Pancreas (tissue), 10 donors: Measurements from ENCODE around the gene ZNF345. TPM values are rescaled to one million over a fixed set of nuclear protein-coding genes. Genes with fewer than 3 reads are reported as not detected.

ENCODE experiments used
- ATAC-seq, 4 donors: fragments of 200-7000 bp; cut with Tn5 transposase; one replicate each; pipeline versions ENCODE4 v1.8.0 to v1.9.1; 2020; ENCODE audit warnings: mild to moderate bottlenecking in 4 of 4, moderate library complexity in 4 of 4
- DNase-seq, 6 donors: peaks; one replicate each; pipeline ENCODE4 v3.0.0-alpha.2; 2020
- FAIRE-seq: peaks from 2 replicates; lab custom pipeline; 2012; peaks lifted over from hg19 to GRCh38; lab: Jason Lieb, UNC
- H3K27ac ChIP-seq, 4 donors: fragments of 200-600 bp; sonication (generic); 1 replicate in 3 of 4; 2 replicates in 1 of 4; pipeline versions ENCODE4 v1.5.0 to v1.8.0; 2020
- H3K27me3 ChIP-seq, 4 donors: fragments of 200-600 bp; one replicate each; pipeline ENCODE4 v1.8.0; 2021
- H3K36me3 ChIP-seq, 3 donors: fragments of 200-600 bp; sonication (generic) in 1 of 3; one replicate each; pipeline versions ENCODE4 v1.5.0 to v1.8.0; 2020 to 2021
- H3K4me1 ChIP-seq, 3 donors: fragments of 200-600 bp; one replicate each; pipeline ENCODE4 v1.8.0; 2021
- H3K4me3 ChIP-seq, 4 donors: fragments of 200-600 bp; sonication (generic) in 2 of 4; one replicate each; pipeline versions ENCODE4 v1.5.0 to v1.8.0; 2020 to 2021
- H3K9me3 ChIP-seq, 4 donors: fragments of 200-600 bp; one replicate each; pipeline ENCODE4 v1.8.0; 2021
- CTCF ChIP-seq, 4 donors: fragments of 200-600 bp; sonication (generic) in 3 of 4; IDR thresholded peaks; one replicate each; pipeline versions ENCODE4 v1.5.0 to v1.8.0; 2021; ENCODE audit warnings: antibody characterized with exemption in 4 of 4
- WGBS, 2 donors: extraction: QIAGEN DNeasy Blood & Tissue Kit; methylation state at CpG; one replicate each; pipeline ENCODE4 v1.1.7; 2013; 5-methylcytosine and 5-hydroxymethylcytosine counted together
- intact Hi-C, 3 donors: fragments of 100-400 bp; cut with DNase I; formaldehyde crosslinking; loops; one replicate each; pipeline versions ENCODE4 v1.11.1 to v1.14.2; 2022
- polyA plus RNA-seq, 2 donors: library from polyadenylated mRNA; stranded (reverse); fragments of 200-250 nt; gene quantifications; one replicate each; pipeline ENCODE4 v1.2.3, GENCODE V29; 2013
- total RNA-seq, 6 donors: library from RNA; stranded (reverse); fragmentation: NEBNext Ultra II Directional in 4 of 6; extraction: Animal tissue kit (Norgen Biotek cat#: 25700) in 4 of 6; gene quantifications; one replicate each; pipeline versions ENCODE4 v1.2.1 to v1.2.4, GENCODE V29; 2021 to 2023
- donor health status: healthy with polysubstance abuse.
- donor health status: DM: no; HTN: no; CAD: no; lungs with moderate emphysema.
- donor health status: DM: no; HTN: no; CAD: no.
- donor health status: control.
- donor health status: control.
- donor health status: Bipolar disorder and iron deficiency.
- donor health status: DM: yes; HTN: yes; CAD: no.
- donor health status: DM: no; HTN: no; CAD: no.
- donor health status: DM: no; HTN: no; CAD: no.
- donor health status: DM: yes; HTN: yes; CAD: no.

Gene ZNF345
- total and polyA plus RNA-seq, 8 donors: 1.4 to 3.8 (median 2.1) TPM

DNA sequence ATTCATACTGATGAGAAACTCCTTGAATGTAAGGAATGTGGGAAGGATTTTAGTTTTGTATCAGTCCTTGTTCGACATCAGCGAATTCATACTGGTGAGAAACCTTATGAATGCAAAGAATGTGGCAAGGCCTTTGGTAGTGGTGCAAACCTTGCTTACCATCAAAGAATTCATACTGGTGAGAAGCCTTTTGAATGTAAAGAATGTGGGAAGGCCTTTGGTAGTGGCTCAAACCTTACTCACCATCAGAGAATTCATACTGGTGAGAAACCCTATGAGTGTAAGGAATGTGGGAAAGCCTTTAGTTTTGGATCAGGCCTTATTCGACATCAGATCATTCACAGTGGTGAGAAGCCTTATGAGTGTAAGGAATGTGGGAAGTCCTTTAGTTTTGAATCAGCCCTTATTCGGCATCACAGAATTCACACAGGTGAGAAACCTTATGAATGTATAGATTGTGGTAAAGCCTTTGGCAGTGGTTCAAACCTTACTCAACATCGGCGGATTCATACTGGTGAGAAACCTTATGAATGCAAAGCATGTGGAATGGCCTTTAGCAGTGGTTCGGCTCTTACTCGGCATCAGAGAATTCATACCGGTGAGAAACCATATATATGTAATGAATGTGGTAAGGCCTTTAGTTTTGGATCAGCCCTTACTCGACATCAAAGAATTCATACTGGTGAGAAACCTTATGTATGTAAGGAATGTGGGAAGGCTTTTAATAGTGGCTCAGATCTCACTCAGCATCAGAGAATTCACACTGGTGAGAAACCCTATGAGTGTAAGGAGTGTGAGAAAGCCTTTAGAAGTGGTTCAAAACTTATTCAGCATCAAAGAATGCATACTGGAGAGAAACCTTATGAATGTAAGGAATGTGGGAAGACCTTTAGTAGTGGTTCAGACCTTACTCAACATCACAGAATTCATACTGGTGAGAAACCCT, 26.6 kb downstream of the ZNF345 start:
- Histone ChIP-seq H3K36me3 (peaks cover 4 to 21% (median 16%) of the 10 kb centered on the region in 3 donors), H3K4me3 (no peak overlapping the region), H3K4me1 (no peaks in the 10 kb centered on the region), H3K9me3 (peaks cover 0 to 33% (median 12%) of the 10 kb centered on the region in 4 donors), H3K27ac (no peak overlapping the region), H3K27me3 (no peaks in the 10 kb centered on the region)
- TF ChIP-seq CTCF (IDR thresholded peaks at IDR 0.05): no peak
- WGBS, 2 donors: 98% methylated on average over 10 of the region's 10 CpGs
- DNase-seq: no peak
- intact Hi-C loops: no loop called here
- FAIRE-seq: no peak
- ATAC-seq: no peak

DNA sequence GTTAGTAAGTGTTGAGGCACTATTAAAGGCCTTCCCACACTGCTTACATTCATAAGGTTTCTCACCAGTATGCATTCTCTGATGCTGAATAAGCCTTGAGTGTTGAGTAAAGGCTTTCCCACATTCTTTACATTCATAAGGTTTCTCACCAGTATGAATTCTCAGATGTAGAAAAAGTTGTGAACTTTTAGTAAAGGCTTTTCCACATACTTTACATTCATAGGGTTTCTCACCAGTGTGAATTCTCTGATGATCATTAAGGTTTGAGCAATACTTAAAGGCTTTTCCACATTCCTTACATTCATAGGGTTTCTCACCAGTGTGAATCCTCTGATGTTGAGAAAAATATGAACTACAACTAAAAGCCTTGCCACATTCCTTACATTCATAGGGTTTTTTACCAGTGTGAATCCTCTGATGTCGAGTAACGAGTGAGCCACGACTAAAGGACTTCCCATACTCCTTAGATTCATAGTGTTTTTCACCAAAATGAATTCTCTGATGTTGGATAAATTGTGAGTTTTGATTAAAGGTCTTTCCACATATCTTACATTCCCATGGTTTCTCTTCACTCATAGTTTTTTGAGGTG, 41.2 kb downstream of the ZNF345 start:
- Histone ChIP-seq H3K36me3 (peaks cover 0 to 24% (median 15%) of the 10 kb centered on the region in 3 donors), H3K27ac (no peak overlapping the region), H3K4me1 (no peaks in the 10 kb centered on the region), H3K9me3 (peaks cover 2 to 29% (median 8%) of the 10 kb centered on the region in 4 donors), H3K27me3 (no peaks in the 10 kb centered on the region), H3K4me3 (no peak overlapping the region)
- no peak for TF ChIP-seq CTCF (IDR thresholded peaks at IDR 0.05)
- intact Hi-C loops: no loop called here
- no peak for DNase-seq
- 95 to 99% methylated on average over 3 of the region's 3 CpGs for WGBS, 2 donors
- FAIRE-seq: no peak
- ATAC-seq: no peak

DNA sequence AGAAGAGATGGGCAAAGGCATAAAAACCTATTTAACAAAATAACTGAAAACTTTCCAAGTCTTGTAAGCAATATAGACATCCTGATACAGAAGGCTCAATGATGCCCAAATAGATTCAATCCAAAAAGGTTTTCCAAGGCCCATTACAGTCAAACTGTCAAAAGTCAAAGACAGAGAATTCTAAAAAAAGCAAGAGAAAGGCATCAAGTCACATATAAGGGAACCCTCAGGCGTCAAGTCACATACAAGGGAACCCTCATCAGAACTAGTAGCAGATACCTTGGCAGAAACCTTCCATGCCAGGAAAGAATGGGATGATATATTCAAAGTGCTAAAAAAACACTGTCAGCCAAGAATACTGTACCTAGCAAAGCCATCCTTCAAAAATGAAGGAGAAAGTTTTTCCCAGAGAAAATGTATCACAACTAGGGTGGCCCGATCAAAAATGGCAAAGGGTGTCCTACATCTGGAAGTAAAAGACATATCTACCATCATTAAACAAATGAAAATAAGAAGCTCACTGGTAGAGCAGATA, 44.2 kb downstream of the ZNF345 start:
- intact Hi-C loops: no loop called here
- H3K27ac ChIP-seq: no peak overlapping the region
- H3K36me3 ChIP-seq: peaks cover 0 to 24% (median 19%) of the 10 kb centered on the region in 3 donors
- ATAC-seq (no peak), FAIRE-seq (no peak), DNase-seq (no peak)
- no peak overlapping the region for H3K4me3 ChIP-seq
- H3K27me3 ChIP-seq: no peaks in the 10 kb centered on the region
- H3K9me3 ChIP-seq: peaks cover 2 to 29% (median 8%) of the 10 kb centered on the region in 4 donors
- H3K4me1 ChIP-seq: no peaks in the 10 kb centered on the region
- 94 to 98% methylated on average over 2 of the region's 2 CpGs for WGBS, 2 donors
- no peak for TF ChIP-seq CTCF (IDR thresholded peaks at IDR 0.05)

DNA sequence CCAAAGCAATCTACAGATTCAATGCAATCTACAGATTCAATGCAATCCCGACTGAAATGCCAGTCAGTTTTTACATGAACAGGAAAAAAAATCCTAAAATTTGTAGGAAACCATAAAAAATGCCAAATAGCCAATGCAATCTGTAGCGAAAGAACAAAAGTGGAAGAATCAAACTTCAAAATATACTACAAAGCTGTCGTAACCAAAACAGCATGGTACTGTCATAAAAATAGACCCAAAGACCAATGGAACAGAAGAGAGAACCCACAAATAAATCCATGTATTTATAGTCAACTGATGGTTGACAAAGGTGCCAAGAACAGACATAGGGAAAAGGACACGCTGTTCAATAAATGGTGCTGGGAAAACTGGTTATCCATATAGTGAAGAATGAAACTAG, 47.7 kb downstream of the ZNF345 start:
- H3K4me3 ChIP-seq: no peak overlapping the region
- H3K4me1 ChIP-seq: no peaks in the 10 kb centered on the region
- DNase-seq (no peak), FAIRE-seq (no peak), ATAC-seq (no peak)
- peaks cover 0 to 9% (median 3%) of the 10 kb centered on the region in 4 donors for H3K9me3 ChIP-seq
- TF ChIP-seq CTCF (IDR thresholded peaks at IDR 0.05): no peak
- H3K27me3 ChIP-seq: no peaks in the 10 kb centered on the region
- H3K36me3 ChIP-seq: peaks cover 0 to 20% (median 8%) of the 10 kb centered on the region in 3 donors
- H3K27ac ChIP-seq: no peak overlapping the region
- 95 to 97% methylated on average over 4 of the region's 4 CpGs for WGBS, 2 donors
- intact Hi-C loops: no loop called here
